Islet of Langerhans (tissue), 1 donor: Measurements from ENCODE around the gene ENDOD1.

Experiments
- FAIRE-seq: peaks from one replicate; lab custom pipeline; 2011; peaks lifted over from hg19 to GRCh38; lab: Jason Lieb, UNC

The ENDOD1 gene

DNA sequence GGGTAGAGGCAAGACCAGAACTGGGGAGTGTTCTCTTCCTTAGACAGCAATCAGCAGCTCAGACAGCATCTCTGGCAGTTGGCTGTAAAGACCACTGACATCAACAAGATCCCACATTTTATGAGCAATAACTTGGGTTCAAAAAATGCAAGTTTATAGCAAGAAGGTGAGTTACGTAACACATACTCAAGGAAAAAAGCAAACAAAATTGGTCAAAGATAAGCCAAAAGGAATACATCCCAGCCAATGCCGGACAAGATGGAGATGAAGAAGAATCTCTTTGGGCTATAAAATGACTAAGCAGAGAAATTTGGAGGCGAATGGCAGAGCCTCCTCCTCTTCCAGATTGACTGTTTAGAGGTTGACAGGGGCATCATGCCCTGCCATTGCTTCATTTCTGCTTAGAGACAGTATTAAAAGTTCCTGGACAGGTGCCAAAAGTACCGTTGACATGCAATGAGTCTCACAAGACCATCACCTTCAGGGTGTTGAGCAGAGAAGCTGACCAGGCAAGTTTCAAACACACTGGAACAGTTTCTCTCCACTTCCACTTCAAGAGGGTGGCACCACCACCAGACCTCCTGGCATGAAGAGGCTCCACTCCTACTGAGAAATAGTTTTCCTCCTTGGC lies 55.9 kb downstream of the ENDOD1 start:
- FAIRE-seq: no peak

GRCh38 chr11:95147364-95147905 lies 57.8 kb downstream of the ENDOD1 start:
- FAIRE-seq: peak; percentile 91

GRCh38 chr11:95148406-95148805 lies 58.8 kb downstream of the ENDOD1 start:
- FAIRE-seq: no peak

DNA sequence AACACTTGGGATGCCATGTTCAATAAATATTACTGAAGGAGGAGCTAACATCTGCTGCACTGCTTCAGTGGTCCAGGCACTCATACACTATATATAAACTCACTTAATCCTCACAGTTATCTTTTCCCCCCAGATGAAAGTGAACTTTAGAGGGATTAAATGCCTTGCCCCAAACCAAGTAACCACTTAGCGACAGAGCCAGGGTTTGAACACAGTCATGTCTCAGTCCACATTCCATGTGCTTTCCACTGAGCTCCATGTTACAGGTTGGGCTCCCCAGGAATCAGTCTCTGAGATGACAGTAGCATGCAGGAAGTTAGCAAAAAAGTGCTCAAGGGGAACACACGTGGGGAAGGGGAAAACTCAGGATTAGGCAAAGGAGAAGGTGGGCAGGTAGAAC lies 59.3 kb downstream of the ENDOD1 start:
- FAIRE-seq: no peak

- FAIRE-seq: no peak
These were observed 60.2 kb downstream of the ENDOD1 start for GRCh38 chr11:95149651-95150364.

GRCh38 chr11:95150956-95151684 lies 61.5 kb downstream of the ENDOD1 start:
- FAIRE-seq: no peak

DNA sequence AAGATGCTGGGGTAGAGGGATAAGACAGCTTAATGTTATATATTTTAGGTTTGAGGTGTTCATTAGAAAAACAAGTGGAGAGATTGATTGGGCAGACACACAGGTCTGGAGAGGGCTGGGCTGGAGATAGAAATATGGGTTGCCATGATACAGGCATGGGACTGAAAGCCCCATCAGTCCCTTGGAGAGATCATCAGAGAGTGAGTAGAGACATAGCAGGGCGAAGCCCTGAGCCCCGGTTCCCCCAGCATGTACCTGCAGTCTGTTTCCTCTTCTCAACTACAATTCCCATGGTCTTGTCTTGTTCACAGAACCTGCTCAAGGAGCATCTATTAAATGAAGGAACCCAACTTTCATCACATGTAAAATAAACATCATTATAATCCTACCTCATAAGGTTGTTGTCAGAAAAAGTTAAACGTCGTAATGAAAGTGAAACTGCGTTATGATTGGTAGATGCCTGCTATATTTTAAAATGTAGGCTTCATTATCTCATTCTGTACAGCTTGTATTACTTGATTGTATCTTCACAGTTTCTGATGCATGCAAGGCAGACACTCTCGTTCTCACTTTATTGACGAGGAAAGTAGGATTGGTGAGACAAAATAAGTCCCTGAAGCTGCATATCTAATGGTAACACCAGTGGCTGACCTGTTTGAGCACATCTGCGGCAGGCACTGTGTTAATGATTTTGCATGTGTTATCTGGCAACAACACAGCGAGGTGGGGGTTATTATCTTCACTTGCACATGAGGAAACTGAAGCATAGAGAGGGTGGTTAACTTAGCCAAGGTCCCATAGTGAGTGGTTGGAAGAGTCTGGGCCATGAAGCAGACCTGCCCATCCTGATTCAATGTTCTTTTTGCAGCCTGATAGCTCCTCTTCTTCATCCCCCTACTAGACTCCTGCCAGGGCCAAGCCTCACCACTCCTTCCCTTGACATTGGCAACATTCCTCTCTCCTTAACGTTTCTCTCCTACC lies 63.5 kb downstream of the ENDOD1 start:
- no peak for FAIRE-seq

DNA sequence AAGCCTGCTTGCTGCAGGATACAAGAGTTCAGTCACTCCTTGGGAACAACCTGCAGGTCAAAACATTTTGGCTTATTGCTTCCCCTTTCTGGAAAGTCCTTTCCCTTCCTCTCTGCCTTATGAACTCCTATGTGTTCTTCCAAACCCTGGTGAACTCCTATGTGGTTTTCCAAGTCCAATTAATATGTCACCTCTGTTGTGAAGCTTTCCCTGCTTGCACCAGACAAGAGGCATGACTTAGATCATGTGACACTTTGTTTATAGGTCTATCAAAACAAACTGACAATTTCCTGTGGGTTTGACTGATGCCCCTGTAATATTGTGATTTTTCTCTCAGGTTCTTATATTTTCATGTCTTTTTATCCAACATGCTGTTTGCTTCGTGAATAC lies 64.2 kb downstream of the ENDOD1 start:
- FAIRE-seq: no peak

GRCh38 chr11:95154514-95154913 lies 64.9 kb downstream of the ENDOD1 start:
- FAIRE-seq: no peak

DNA sequence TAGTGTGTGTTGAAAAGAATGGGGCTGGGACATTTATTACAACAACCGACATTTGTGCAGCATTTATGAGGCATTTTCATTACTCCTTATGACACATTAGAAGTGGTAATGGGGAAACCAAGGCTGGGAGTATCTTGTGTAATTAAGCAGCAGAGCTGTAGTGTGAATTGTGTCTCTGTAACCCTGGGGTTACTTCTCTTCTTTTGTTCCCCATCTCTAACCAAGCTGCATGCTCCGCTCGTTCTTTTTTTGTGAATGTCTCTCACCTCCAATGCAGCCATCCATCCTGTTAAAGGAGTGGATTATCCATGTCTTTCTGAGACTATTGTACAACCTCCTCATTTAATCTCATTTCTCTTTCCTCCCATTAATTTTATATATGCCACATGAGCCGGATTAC lies 65.7 kb downstream of the ENDOD1 start:
- no peak for FAIRE-seq

DNA sequence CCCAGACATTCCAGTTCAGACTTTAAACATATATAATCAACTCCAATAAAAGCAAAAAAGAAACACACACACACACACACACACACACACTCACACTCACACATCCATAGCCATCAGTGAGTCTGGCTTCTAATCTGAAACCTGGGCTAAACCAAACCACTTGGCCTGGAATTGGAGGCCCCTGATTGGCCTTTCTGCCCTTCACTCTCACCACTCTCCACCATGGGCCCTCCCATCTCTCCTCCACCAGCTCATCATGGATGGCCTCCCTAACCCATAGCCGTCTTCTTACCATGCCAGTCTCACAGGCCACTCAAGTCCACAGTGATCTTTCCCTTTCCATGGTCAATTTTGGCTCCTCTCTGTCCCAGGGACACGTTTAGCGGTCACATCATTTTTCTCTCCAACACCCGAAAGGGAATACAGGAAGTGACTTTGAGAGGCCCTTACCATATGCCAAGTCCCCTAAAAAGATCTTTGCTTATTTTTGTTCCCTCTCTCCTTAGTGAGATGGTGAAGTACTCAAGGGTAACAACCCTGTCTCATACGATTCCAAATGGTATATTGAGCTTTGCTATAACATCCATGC lies 66.6 kb downstream of the ENDOD1 start:
- no peak for FAIRE-seq

- no peak for FAIRE-seq
These were observed 67.4 kb downstream of the ENDOD1 start for GRCh38 chr11:95156916-95157541.

GRCh38 chr11:95157824-95158223 lies 68.2 kb downstream of the ENDOD1 start:
- no peak for FAIRE-seq

DNA sequence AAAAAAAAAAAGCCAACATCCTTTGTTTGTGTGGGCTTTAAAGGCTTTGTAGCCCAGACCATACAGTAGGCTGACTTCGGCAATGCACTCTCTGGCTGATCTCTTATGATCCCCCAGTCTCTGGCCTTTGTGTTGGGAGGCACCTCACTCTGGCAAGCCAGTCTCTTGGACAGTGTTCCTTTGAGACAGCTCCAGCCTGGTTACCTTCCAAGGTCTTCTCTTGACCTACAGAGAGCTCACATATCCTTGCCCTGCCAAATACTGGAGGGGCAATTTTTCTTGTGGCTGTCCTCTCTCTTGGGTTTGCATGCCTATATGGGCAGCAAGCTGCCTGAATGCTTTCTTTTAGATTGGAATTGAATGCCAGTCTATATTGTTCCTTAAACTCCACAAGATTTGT lies 71.6 kb downstream of the ENDOD1 start:
- no peak for FAIRE-seq

GRCh38 chr11:95163106-95163505 lies 73.5 kb downstream of the ENDOD1 start:
- FAIRE-seq: no peak

DNA sequence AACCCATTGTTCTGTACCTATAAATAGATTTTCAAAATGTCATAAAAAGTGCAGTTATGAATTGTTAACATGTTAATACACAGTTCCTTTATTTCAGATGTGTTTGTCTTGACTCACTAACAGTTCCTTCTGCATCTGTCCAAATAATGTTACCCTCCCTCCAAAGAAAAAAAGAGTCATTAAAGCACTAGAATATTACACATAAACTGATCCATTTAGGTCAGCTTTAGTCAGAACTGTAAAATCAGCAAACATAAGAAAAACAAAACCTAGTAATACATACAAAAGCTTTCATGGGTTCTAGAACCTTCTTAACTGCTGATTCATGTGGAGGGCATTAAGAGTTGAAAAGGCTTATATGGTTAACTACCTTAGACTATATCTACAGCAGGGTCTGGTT lies 76.0 kb downstream of the ENDOD1 start:
- no peak for FAIRE-seq

DNA sequence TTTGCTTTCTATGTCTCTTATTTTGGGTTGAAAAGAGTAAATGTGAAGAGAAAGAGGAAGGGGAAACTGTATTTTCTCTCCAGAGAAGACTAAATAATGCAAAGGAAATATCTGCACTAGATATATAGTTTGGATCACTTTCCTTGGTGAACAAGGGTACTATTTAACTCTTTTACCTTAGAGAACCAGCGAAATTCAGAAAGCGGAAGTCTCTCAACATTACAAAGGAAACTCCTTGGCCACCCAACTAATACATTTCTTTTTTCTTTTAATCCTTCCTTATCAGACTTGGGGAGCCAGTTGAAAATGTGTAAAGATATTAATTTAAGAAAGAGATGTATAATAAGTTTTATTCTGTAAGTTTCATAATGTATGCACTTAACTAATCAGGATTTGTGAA lies 77.1 kb downstream of the ENDOD1 start:
- FAIRE-seq: no peak

DNA sequence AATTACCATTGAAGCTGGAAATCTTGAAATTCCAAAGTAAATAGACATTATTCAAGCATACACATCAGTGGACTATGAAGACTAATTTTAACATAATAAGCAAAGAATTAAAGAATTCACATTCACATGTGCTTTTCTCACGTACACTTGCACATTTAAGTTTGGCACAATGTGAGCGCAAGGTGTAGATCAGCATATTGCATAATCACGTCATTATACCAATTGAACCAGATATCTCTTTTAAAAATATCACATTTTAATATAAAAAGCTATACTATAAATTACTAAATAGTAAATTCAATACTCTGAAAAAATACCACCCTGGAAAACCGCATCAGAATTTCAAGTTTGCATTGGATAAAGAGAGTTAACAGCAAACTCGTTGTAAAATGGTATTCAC lies 80.6 kb downstream of the ENDOD1 start:
- no peak for FAIRE-seq

GRCh38 chr11:95175818-95176380 lies 86.3 kb downstream of the ENDOD1 start:
- no peak for FAIRE-seq
